HUDEP-2 (cell line): ENCODE data around the gene SCFD2.
"Not testable (repeated sequence)": the region's sequence is repeated elsewhere in the genome, so short reads cannot be mapped to it uniquely, and the experiment has no call there.

ENCODE experiments used
- DNase-seq, 76 experiments: peaks; one replicate each; lab custom pipeline; 2025; ENCODE audit not compliant: unreplicated experiment in 76 of 76; lab: John Stamatoyannopoulos, UW

The SCFD2 gene

GRCh38 chr4:52844596-52844995 lies 521.3 kb downstream of the SCFD2 start:
- DNase-seq: no peak

GRCh38 chr4:52843958-52844357 lies 521.9 kb downstream of the SCFD2 start:
- DNase-seq: no peak

GRCh38 chr4:52843351-52843750 lies 522.5 kb downstream of the SCFD2 start:
- DNase-seq: no peak

GRCh38 chr4:52842792-52843191 lies 523.1 kb downstream of the SCFD2 start:
- DNase-seq: no peak

GRCh38 chr4:52841682-52842456 lies 524.0 kb downstream of the SCFD2 start:
- no peak for DNase-seq

GRCh38 chr4:52840531-52841370 lies 525.1 kb downstream of the SCFD2 start:
- DNase-seq: no peak

GRCh38 chr4:52838729-52839586 lies 526.9 kb downstream of the SCFD2 start:
- no peak for DNase-seq

GRCh38 chr4:52837716-52838558 lies 527.9 kb downstream of the SCFD2 start:
- no peak for DNase-seq

- no peak for DNase-seq
Measured at GRCh38 chr4:52836678-52837077, 529.2 kb downstream of the SCFD2 start.

GRCh38 chr4:52836120-52836519 lies 529.7 kb downstream of the SCFD2 start:
- no peak for DNase-seq

- DNase-seq: not testable (repeated sequence)
Measured at GRCh38 chr4:52834641-52835456, 531.0 kb downstream of the SCFD2 start.

GRCh38 chr4:52833941-52834525 lies 531.8 kb downstream of the SCFD2 start:
- no peak for DNase-seq

- DNase-seq: no peak
Measured at GRCh38 chr4:52825460-52826090, 540.3 kb downstream of the SCFD2 start.

GRCh38 chr4:52824603-52825459 lies 541.0 kb downstream of the SCFD2 start:
- DNase-seq: no peak

GRCh38 chr4:52824270-52824602 lies 541.6 kb downstream of the SCFD2 start:
- DNase-seq: no peak

GRCh38 chr4:52823702-52824092 lies 542.2 kb downstream of the SCFD2 start:
- DNase-seq: no peak
